Breast epithelium (tissue), 4 donors: ENCODE data around the gene MLXIP. TPM values are rescaled to one million over a fixed set of nuclear protein-coding genes. Genes with fewer than 3 reads are reported as not detected.

Experiments used
- DNase-seq, 2 donors: peaks; one replicate each; pipeline ENCODE4 v3.0.0-alpha.2; 2019; ENCODE audit warnings: low spot score in 2 of 2
- H3K27ac ChIP-seq, 2 donors: fragments of 200-600 bp; sonication (generic) in 1 of 2; one replicate each; pipeline ENCODE4 v1.5.1; 2016 to 2019; ENCODE audit warnings: mild to moderate bottlenecking in 1 of 2
- H3K27me3 ChIP-seq, 2 donors: fragments of 200-600 bp; sonication (generic) in 1 of 2; one replicate each; pipeline versions ENCODE4 v1.5.1 to v1.6.0; 2017 to 2019; ENCODE audit warnings: control low read depth in 1 of 2, mild to moderate bottlenecking in 1 of 2
- H3K36me3 ChIP-seq: fragments of 200-600 bp; one replicate; pipeline ENCODE4 v1.5.1; 2019
- H3K4me1 ChIP-seq, 2 donors: fragments of 200-600 bp; sonication (generic); one replicate each; pipeline ENCODE4 v1.5.1; 2016 to 2019; ENCODE audit warnings: control low read depth in 1 of 2
- H3K4me3 ChIP-seq, 3 donors: fragments of 200-600 bp; sonication (generic); 1 replicate in 2 of 3; 2 replicates in 1 of 3; pipeline ENCODE4 v1.5.1; 2016 to 2019; ENCODE audit warnings: mild to moderate bottlenecking in 3 of 3, moderate library complexity in 2 of 3
- H3K9me3 ChIP-seq, 2 donors: fragments of 200-600 bp; sonication (generic) in 1 of 2; one replicate each; pipeline ENCODE4 v1.5.1; 2016 to 2019; ENCODE audit warnings: control low read depth in 1 of 2
- CTCF ChIP-seq, 3 donors: fragments of 450-650 bp; IDR thresholded peaks; one replicate each; pipeline ENCODE4 v1.5.1; 2016 to 2017; ENCODE audit warnings: antibody characterized with exemption in 3 of 3, mild to moderate bottlenecking in 3 of 3, moderate library complexity in 3 of 3
- POLR2A ChIP-seq: fragments of 450-650 bp; IDR thresholded peaks from one replicate; pipeline ENCODE4 v1.6.1; 2016; ENCODE audit warnings: antibody characterized with exemption, mild to moderate bottlenecking, moderate library complexity
- POLR2AphosphoS5 ChIP-seq, 3 donors: sonication (generic); formaldehyde crosslinking; IDR thresholded peaks; one replicate each; pipeline ENCODE4 v1.6.1; 2017; ENCODE audit warnings: antibody characterized with exemption in 3 of 3
- intact Hi-C: fragments of 100-400 bp; cut with DNase I; formaldehyde crosslinking; loops from one replicate; pipeline ENCODE4 v1.15.1; 2023; ENCODE audit warnings: low total_unique reads
- total RNA-seq, 3 donors: library from RNA; depleted of rRNA; stranded (reverse); fragments of >200 nt; gene quantifications; one replicate each; pipeline ENCODE4 v1.1.0, GENCODE V29; 2016

MLXIP gene
- 10 to 100 TPM; 21.1 to 31.1 (median 28.2) TPM for total RNA-seq

- Histone ChIP-seq H3K27ac (peak within 1 kb of the TSS; percentile 79 to 93), H3K27me3 (no peaks in the 10 kb centered on the region), H3K4me1 (peaks cover 8 to 10% of the 10 kb centered on the region in 2 donors), H3K9me3 (no peaks in the 10 kb centered on the region), H3K4me3 (peak within 1 kb of the TSS; percentile 78 to 93 (median 86)), H3K36me3 (no peaks in the 10 kb centered on the region)
- TF ChIP-seq POLR2AphosphoS5 (IDR thresholded peaks at IDR 0.05) (peak; percentile 32 to 78 (median 63)), CTCF (IDR thresholded peaks at IDR 0.05) (no peak)
- peak; percentile 89 to 94 for DNase-seq
- intact Hi-C loops: no loop called here
Observed at GRCh38 chr12:122078141-122079032, at the start of gene MLXIP. MLXIP (plus strand) TSS chr12:122078756; CDS start chr12:122078854, 98 bp downstream.

GRCh38 chr12:122028905-122029560 lies 49.5 kb upstream of the MLXIP start:
- intact Hi-C loops: no loop called here
- H3K27ac ChIP-seq: peak overlapping the region; percentile 64 to 82
- H3K4me1 ChIP-seq: peaks cover 3 to 16% of the 10 kb centered on the region in 2 donors

GRCh38 chr12:122029620-122030423 lies 48.7 kb upstream of the MLXIP start:
- TF ChIP-seq POLR2A (no peak), CTCF (IDR thresholded peaks at IDR 0.05) (no peak)
- no peaks in the 10 kb centered on the region for H3K9me3 ChIP-seq
- peak in 1 of 2 donors; percentile 73 for DNase-seq
- H3K27me3 ChIP-seq: no peaks in the 10 kb centered on the region
- intact Hi-C loops: no loop called here
- H3K4me1 ChIP-seq: peaks cover 3 to 16% of the 10 kb centered on the region in 2 donors
- no peak overlapping the region for H3K4me3 ChIP-seq
- H3K36me3 ChIP-seq: no peaks in the 10 kb centered on the region
- peak overlapping the region; percentile 64 to 82 for H3K27ac ChIP-seq

More at GRCh38 chr12:122028905-122029560, 49.5 kb upstream of the MLXIP start:
- H3K27me3 ChIP-seq: no peaks in the 10 kb centered on the region
- TF ChIP-seq POLR2AphosphoS5 (IDR thresholded peaks at IDR 0.05) (no peak), CTCF (IDR thresholded peaks at IDR 0.05) (no peak), POLR2A (no peak)
- no peaks in the 10 kb centered on the region for H3K36me3 ChIP-seq
- peak overlapping the region in 1 of 3 donors; percentile 5 for H3K4me3 ChIP-seq
- no peak for DNase-seq
- no peaks in the 10 kb centered on the region for H3K9me3 ChIP-seq

GRCh38 chr12:122030424-122031035 lies 48.0 kb upstream of the MLXIP start:
- no peak for DNase-seq
- Histone ChIP-seq H3K27ac (peak overlapping the region; percentile 64 to 82), H3K4me3 (no peak overlapping the region), H3K27me3 (no peaks in the 10 kb centered on the region), H3K36me3 (no peaks in the 10 kb centered on the region), H3K4me1 (peaks cover 3 to 16% of the 10 kb centered on the region in 2 donors), H3K9me3 (no peaks in the 10 kb centered on the region)
- intact Hi-C loops: no loop called here
- TF ChIP-seq POLR2AphosphoS5 (IDR thresholded peaks at IDR 0.05): no peak
- no peak for TF ChIP-seq CTCF (IDR thresholded peaks at IDR 0.05)
- no peak for TF ChIP-seq POLR2A
